HG02588 (cell line): ENCODE data around the gene SLC44A1.

Experiments
- ATAC-seq: cut with Tn5 transposase; IDR thresholded peaks from one replicate; pipeline ENCODE4 v1.9.1; 2021; ENCODE audit warnings: mild to moderate bottlenecking, moderate library complexity; ENCODE audit not compliant: unreplicated experiment

SLC44A1 gene

DNA sequence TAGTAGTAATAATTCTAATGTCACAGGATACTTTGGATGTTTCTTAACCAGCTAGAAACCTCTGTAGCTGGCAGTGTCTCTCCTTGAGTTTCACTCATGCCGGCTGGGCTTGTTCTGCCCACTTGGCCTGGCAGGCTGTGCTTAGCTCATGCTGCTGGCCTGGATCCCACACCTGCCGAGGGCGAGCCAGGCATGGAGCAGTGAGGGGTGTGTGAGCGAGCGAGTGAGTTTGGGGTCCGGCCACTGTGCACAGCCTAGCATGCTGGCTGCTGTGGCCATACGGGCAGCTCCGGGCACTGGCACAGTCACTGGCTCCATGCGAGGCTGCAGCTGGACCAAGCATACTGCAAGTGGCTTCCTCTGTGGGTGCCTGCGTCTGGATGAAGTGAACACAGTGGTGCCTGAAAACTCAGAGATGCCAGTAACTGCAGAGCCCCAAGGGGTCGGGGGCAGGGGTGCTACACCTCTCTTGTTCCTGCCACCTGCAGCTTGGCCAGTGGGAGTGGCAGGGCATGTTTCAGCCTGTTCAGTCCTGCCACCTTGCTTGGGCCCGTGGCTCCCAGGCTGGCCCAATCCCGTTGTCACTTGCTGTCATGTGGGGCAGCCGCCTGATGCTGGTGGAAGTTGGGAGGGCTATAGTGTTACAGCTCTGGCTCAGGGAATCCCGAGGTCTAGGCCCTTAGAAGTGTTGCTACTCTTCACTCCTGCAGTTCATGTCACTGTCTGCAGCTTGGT lies 213.3 kb downstream of the SLC44A1 start:
- ATAC-seq: no peak

DNA sequence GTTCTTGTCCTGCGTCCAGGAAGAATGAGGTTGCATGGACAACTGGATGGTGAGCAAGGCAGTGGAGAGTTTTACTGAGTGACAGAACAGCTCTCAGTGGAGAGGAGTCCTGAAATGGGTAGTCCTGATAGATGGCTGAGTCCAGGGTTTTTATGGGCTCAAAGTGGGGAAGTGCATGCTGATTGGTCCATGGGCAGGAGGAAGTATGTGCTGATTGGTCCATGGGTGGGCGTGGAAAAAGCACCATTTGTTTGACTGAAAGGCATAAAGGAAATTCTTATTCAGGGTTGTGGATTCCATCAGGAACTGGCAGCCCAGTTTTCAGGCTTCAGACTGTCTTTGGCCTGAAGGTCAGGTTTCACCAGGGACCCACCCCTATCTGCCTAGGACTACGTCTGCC lies 214.0 kb downstream of the SLC44A1 start:
- no peak for ATAC-seq

DNA sequence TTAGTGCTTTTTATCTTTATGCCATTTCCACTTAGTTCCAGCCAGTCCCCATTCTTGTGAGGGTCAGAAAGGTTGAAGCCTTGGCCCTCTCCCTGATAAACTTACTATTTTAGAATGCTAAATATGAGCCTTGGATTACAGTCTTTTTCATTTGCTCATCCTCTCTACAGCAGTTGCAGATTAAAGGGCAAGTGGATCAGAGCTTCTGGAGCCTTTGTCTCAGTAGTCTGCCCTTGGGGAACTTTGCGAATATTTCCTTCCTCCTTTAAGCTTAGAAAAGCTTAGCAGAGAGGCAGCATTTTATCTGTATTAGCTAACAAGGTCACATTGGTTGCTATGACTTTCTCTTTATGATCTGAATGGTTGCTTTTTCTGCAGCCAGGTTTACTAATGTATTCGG lies 214.9 kb downstream of the SLC44A1 start:
- ATAC-seq: no peak

DNA sequence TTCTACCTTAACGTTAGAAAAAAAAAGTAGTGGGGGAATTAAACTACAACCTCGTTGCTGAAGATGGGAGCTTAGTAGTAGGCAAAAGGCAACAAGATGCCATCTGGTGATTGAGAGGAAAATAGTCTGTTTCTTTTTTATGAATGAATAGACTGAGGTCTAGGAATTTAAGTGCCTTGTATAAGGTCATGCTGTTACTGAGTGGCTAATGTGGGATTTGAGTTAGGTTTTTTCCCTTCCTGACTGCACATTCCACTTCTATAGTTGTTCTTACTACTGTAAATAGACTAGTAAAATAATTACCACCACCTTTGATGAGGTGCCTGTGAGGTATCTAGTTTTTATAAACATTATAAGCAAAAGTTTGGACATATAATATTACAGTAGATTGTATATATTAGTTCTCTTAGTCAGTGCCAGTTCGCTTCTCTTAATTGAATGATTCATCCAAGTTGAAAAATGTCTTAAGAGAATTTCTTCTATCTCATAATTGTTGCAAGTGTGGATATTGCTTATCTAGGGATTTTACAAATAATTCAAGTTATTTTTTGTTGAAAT lies 222.5 kb downstream of the SLC44A1 start:
- no peak for ATAC-seq

DNA sequence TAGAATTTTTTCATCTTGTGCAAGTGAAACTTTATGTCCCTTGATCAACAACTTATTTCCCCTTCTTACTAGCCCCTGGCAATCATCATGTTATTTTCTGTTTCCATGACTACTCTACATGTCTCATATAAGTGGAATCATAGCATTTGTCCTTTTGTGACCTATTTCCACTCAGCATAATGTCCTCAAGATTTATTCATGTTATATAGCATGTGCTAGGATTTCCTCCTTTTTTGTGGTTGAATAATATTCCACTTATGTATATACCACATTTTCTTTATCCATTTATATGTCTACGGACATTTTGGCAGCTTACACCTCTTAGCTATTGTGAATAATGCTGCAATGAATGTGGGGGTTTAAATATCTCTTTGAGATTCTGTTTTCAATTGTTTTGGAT lies 224.4 kb downstream of the SLC44A1 start:
- no peak for ATAC-seq

DNA sequence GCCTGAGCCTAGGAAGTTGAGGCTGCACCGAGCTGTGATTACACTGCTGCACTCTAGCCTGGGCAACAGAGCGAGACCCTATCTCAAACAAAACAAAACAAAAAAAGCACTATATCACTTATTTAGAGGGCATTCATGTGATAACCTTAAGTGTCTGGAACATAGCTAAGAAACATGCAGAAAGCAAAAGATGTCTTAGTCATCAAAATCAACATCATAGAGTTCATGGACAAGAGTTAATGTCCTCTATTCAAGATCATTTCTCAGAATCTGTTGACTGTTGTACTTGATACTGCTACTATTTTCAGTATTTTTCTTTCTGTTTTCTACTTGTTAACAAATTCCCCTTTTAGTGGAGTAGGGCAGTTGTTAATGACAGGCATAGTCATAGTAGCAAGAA lies 228.8 kb downstream of the SLC44A1 start:
- ATAC-seq: no peak

GRCh38 chr9:105475302-105475701 lies 230.9 kb downstream of the SLC44A1 start:
- no peak for ATAC-seq

DNA sequence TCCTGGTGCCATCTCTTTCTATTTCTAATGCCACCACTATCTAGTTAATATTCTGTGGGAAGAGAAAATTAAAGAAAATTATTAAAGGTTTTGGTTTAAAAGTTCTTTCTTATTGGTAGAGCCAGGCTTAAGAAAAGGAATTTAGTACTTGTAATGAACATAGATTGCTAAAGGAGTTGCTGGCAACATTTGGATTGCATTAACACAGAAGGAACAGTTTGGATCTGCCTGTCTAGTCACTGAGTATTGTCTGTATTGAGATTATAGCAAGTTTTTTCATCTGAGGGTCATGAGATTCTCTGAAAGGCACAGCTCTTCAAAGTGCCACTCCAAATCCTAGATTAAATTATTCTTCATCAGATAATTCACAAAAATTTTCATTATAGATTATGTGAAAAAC lies 235.4 kb downstream of the SLC44A1 start:
- ATAC-seq: no peak

GRCh38 chr9:105483618-105484017 lies 239.2 kb downstream of the SLC44A1 start:
- peak; percentile 66 for ATAC-seq

DNA sequence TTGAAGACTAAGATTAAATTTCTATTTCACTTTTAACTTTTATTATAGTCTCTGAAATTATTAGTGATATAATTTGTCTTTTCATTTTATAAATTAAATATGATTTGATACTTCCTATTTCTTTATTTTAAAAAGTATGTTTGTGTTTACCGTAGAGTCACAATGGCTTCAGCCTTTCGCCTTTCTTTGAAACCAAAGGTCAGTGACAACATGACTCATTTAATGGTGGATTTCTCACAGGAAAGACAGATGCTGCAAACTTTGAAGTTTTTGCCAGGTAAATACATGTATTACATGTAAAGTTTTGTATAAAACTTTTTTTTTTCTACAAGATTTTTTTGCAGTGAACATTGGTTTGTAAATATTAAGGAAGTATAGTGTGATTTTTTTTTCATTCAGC lies 239.8 kb downstream of the SLC44A1 start:
- ATAC-seq: no peak

DNA sequence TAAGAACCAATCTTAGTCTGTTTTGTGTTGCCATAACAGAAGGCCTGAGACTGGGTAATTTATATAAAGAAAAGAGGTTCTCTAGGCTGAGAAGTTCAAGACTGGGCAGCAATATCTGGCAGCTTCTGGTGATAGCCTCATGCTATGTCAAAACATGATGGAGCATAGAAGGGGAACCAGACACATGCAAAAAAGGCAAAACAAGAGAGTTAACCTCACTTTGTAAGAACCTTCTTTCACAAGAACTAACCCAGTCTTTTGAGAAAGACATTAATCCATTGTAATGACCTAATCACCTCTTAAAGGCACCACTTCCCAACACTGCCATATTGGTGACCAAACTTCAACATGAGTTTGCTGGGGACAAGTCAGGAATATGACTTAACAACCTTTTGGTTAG lies 240.7 kb downstream of the SLC44A1 start:
- no peak for ATAC-seq
